GM06990 (cell line): ENCODE data around the gene NHERF2.

Experiments
- DNase-seq: peaks from one replicate; pipeline ENCODE4 v3.0.0-alpha.2; 2011; ENCODE audit not compliant: insufficient read length; ENCODE audit errors: extremely low read depth
- H3K27me3 ChIP-seq: replicated peaks from 2 replicates; pipeline ENCODE4 v1.6.0; 2011; ENCODE audit warnings: low read length; ENCODE audit not compliant: control insufficient read depth, insufficient read depth
- H3K36me3 ChIP-seq: 2 replicates; pipeline ENCODE4 v1.5.1; 2011; ENCODE audit warnings: low read length; ENCODE audit not compliant: control insufficient read depth, insufficient read depth
- H3K4me3 ChIP-seq: replicated peaks from 2 replicates; pipeline ENCODE4 v1.5.1; 2011; ENCODE audit warnings: low read depth, mild to moderate bottlenecking, control low read depth, low read length
- CTCF ChIP-seq: IDR thresholded peaks from 2 replicates; pipeline ENCODE4 v1.5.1; 2011; ENCODE audit warnings: low read length, control low read depth, mild to moderate bottlenecking, inconsistent platforms; ENCODE audit not compliant: insufficient read depth, poor library complexity, severe bottlenecking

NHERF2 gene

GRCh38 chr16:1983544-1984346 is 43.0 kb upstream of the NHERF2 start, which contains the start of gene GFER:
Gene GFER (plus strand): TSS chr16:1984193. CDS start chr16:1984219, 26 bp downstream.
- peak; percentile 40 for TF ChIP-seq CTCF
- peak; percentile 91 for DNase-seq
- peaks cover 11% of the 10 kb centered on the region for H3K36me3 ChIP-seq
- no peaks in the 10 kb centered on the region; the same call in 1 of the 2 replicates for H3K27me3 ChIP-seq
- peak within 1 kb of the TSS; percentile 90 for H3K4me3 ChIP-seq

GRCh38 chr16:1984347-1985225 is 42.1 kb upstream of the NHERF2 start:
- H3K36me3 ChIP-seq: peaks cover 11% of the 10 kb centered on the region
- no peak for DNase-seq
- H3K27me3 ChIP-seq: no peaks in the 10 kb centered on the region; the same call in 1 of the 2 replicates
- no peak for TF ChIP-seq CTCF
- H3K4me3 ChIP-seq: peak overlapping the region; percentile 90

- no peak for TF ChIP-seq CTCF
- DNase-seq: no peak
- Histone ChIP-seq H3K36me3 (peaks cover 11% of the 10 kb centered on the region), H3K27me3 (no peaks in the 10 kb centered on the region; the same call in 1 of the 2 replicates), H3K4me3 (peak overlapping the region; percentile 90)
Measured at GRCh38 chr16:1985466-1986150, 41.1 kb upstream of the NHERF2 start.

- no peak overlapping the region for H3K4me3 ChIP-seq
- TF ChIP-seq CTCF: no peak
- no peak for DNase-seq
- peaks cover 11% of the 10 kb centered on the region for H3K36me3 ChIP-seq
- no peaks in the 10 kb centered on the region; the same call in 1 of the 2 replicates for H3K27me3 ChIP-seq
Measured at GRCh38 chr16:1987198-1987597, 39.5 kb upstream of the NHERF2 start.

- no peak for DNase-seq
- TF ChIP-seq CTCF: no peak
- Histone ChIP-seq H3K4me3 (peak within 1 kb of the TSS; percentile 61), H3K36me3 (peaks cover 11% of the 10 kb centered on the region), H3K27me3 (no peaks in the 10 kb centered on the region)
Measured at GRCh38 chr16:1989209-1990100, 37.2 kb upstream of the NHERF2 start, which contains the start of gene SYNGR3. Gene SYNGR3 (plus strand): TSS chr16:1989970. CDS start chr16:1990103, 133 bp downstream.
